GM18511 (cell line): ENCODE data around the gene IGSF21.

Experiments used
- ATAC-seq: cut with Tn5 transposase; IDR thresholded peaks from one replicate; pipeline ENCODE4 v1.9.1; 2021; ENCODE audit warnings: mild to moderate bottlenecking, moderate library complexity; ENCODE audit not compliant: unreplicated experiment

The IGSF21 gene

DNA sequence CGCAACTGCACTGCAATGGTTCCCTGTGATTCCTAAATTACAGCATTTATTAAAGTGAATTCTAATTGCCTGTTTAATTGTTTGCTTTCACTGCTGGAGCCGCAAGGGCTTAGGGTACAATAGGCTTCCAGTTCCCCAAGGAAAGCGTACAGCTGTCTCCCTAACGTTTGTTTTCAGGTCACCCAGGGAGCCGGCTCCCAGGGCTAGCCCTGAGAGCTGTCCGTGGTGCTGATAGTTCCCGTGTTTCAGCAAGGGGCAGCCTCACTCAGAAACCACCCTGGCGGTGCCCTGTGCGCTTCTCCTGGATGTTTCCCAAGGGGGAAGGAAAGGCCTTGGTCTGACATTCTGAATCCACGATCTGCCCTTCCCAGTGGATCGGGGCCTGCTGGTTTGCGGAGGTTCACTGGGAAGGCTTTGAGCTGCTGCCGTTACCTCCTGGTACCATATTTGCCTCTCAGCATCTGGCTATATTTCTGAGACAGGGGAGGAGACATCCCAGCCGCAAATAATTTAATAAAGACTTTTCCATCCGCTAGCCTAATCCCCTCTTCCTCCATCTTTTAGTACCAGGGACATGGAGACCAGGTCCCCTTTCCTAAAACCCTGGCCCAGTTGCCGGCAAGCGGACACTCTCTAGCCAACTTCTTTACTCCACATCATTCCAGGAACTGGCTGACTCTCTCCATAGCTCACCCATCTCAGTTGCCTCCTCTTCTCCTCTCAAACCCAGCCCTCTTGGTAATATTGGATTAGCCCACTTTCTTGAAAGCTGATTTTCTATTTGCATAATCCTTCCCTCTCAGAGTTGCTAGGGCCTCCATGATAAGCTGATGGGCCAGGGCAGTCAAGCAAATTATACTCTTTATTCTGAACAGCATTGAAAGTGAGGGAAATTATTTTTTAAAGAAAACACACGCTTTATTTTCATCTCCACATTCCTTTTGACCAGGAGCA is 149.0 kb downstream of the IGSF21 start:
- ATAC-seq = no peak

DNA sequence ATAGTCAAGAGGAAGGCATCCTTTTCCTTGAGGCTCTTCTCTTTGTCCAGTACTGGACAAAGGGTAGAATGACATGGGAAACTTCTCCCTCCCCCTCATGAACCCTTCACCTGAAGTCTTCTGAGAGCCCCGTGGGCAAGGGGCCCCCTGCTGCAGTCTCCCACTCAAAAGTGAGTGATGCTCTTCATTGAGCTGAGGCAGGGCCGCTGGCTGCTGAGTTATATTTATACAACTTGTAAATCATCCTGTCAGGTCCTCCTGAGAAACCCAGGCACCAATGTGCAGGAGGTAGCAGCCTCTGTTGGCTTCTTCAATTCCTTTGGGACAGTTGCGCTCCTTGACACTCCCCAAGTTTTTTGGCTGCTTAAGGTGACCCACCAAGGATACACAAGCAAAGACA is 150.2 kb downstream of the IGSF21 start:
- ATAC-seq = no peak

DNA sequence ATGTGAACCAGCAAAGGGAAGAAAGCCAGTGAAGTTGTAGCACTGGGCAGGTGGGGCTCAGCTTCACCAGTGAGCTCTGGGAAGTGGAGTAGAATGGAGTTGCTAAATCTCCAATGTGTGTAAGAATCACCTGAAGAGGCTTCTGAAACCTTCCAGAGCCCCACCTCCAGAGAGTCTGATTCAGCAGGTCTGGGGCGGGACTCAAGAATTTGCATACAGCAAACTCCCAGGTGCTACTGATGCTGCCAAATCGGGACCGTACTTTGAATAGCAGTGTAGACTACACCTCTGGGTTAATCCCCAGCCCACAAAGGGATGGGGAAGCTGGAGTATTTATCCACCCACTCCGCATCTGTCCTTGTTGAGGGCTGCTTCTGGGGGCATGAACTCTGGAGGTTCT is 154.3 kb downstream of the IGSF21 start:
- ATAC-seq = no peak

DNA sequence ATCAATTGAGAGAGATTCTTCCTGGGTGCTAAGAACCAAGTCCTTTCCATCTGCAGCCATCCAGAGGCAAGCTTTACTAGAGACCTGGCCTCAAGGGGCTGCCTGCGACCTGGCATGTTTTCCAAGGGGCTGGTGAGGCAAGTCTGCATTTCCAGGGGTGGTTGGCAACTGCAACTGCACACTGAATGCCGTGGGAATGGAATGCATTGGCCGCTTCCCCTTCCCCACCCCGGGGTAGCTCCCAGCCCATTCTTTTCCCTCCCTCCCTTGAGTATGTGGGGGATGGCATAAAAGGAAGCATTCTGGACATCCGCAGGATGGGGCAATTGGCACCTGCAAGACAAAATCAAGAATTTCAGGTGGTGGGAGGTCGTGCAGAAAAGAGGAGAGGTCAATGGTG is 155.1 kb downstream of the IGSF21 start:
- ATAC-seq = no peak

DNA sequence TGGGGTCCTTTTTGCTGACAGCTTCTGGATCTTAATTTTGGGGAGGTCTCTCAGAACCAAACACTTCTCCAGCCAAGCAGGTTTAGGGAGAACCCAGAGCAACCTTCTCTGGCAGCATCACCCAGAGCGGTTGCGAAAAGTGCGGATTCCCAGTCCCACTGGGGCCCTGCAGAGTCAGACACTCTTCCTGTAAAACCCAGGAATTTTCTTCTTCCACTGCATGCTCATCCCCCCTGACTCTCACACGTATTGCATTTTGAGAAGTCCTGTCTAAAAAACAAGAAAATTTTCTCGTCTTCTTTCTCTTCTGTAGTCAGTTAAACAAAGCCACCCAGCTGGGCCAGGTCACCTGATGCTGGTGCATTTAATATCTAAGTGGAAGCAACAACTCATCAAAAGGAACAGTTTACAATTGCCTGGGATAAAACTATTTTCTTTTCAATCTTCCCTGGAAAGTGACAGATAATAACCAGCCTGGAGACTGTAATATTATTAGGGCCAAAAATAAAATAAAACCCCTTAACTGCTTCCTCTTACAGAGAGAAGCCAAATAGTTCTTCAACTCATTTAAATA is 156.0 kb downstream of the IGSF21 start:
- ATAC-seq = no peak

DNA sequence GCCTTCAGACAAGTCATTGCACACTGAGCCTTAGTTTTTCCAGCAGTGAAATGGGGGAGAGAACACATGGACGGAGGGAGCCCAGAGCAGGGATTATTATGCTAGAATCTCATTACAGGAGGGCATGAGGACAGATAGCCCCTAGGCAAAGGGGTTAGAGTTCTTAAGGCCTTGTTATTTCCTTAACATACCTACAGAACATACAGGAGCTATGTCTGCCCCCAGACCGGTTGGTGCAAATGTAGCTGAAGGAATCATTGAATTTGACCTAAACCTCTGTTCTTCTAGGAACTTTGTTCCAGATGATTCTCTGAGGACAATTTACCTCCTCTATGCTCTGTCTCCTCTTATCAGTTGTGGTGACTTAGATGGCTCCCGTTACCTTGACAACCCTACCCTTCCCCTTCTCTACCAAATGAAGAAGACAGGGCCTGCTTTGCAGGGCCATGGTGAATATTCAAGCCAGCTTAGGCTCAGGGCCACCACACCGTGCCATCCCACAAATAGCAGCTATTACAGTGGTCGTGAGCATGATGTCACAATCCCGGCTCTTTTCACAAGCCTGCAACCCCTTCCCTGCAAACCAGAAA is 156.9 kb downstream of the IGSF21 start:
- no peak for ATAC-seq

DNA sequence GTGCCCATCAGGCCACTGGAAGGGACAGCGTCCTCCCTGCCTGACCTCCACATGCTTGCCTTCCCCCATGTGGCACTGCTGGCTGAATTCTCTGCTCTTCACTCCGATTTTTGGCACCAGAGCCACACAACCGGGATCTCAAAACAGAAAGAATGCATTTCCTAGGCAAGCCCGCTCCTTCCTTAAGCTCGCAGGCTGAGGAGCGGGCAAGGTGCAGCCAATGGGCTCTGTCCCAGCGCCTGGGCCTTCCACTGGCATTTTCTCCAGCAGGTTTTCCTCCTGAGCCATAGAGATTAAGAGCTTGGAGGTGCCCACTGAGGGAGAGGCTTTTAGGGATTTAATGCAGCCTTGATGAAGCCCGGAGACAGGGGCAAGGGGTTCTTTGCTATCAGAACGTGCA is 158.0 kb downstream of the IGSF21 start:
- no peak for ATAC-seq

DNA sequence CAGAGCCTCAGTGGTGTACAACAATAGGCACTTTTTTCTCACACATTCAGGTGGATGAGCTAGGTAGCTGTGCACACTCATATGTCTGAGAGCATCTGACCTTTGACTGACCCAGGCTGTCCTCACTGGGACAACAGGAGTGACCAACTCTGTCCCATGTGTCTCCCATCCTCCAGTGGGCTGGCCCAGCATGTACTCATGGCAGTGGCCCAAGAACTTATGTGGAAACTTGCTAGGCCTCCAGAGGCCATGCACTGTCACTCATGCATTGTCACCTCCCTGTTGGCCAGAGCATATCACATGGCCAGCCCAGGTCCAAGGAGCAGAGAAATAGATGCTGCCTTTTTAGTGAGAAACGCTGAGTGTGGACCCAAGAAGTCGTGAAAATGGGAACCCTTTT is 158.8 kb downstream of the IGSF21 start:
- no peak for ATAC-seq

DNA sequence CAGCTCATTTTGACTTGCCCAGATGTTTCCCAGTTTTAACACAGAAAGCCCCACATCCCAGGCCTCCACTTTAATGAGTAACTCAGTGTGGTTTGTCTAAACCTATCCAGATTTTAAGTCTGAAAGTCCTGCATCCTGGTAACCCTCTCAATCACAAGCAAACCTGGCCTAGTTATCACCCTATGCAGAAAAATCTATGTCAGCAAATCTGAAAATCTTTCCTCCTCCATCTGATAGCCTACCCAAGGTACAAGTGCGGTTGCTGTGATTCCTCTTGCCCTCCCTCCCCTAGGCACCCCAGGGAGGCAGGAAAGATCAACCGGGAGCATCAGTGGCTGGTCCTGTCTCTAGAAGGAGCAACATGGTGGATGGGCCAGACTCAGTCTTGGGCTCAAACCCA is 163.7 kb downstream of the IGSF21 start:
- no peak for ATAC-seq

DNA sequence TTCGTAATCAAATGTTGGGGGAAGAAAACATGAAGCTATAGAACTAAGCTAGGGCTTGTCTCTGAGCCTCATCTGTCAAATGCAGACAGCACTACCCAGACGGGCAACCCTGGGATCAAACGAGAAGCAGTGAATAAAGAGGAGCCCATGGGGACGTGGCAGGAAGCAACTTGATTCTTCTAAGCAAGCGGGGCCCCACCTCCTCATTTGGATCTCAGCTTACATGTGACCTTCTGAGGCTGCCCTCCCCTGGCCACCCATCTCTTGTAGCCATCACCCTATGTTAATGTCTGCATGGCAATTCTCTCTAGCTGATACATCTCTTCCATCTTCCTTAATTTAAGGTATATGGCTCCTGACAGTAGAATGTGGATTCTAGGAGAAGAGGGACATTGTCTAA is 171.3 kb downstream of the IGSF21 start:
- no peak for ATAC-seq

DNA sequence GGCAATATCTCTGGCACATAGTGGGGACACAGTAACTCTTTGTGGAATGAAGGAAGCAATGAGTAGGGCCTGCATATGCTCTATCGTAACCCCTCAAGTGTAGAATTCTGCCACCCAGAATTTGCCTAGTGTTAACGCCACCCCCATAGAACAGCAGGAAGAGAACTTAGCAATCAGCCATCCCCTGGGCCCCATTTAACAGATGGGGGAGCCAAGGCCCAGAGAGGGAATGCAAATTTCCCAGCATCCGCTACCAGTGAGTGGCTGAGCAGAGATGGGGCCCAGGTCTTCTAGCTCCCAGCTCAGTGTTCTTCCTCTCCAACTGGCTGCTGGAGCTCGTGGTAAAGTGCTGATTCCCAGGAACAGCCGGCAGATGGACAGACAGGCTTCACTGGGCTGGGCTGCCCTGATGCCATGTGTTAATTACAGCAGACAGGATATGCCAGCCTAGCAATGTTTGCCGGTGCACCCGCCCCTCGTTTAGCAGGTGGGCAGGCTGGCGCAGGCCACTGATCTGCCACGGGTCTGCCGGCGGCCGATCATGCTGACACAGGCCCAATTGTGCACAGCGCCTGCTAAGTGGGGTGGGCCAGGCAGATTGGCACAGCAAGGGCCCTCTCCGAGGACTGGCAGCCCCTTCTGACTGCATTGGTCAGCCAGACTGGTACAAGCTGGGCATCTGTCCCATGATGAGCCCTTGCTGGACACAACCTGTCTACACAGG is 171.9 kb downstream of the IGSF21 start:
- ATAC-seq = no peak

DNA sequence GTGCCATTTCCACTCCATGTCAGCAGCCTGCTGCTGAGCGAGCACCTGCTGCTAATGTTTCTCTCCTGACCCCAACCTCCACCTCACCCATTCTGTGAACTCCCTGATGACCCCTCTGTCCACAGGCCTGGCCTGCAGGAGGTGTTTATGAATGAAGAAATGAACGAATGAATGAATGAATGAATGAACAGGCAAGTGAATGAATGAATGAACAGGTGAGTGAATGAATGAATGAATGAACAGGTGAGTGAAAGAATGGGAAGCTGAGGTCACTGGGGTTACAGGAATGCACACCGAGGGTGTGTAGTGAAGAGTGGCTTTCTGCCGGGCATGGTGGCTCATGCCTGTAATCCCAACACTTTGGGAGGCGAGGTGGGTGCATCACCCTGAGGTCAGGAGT is 173.4 kb downstream of the IGSF21 start:
- no peak for ATAC-seq

DNA sequence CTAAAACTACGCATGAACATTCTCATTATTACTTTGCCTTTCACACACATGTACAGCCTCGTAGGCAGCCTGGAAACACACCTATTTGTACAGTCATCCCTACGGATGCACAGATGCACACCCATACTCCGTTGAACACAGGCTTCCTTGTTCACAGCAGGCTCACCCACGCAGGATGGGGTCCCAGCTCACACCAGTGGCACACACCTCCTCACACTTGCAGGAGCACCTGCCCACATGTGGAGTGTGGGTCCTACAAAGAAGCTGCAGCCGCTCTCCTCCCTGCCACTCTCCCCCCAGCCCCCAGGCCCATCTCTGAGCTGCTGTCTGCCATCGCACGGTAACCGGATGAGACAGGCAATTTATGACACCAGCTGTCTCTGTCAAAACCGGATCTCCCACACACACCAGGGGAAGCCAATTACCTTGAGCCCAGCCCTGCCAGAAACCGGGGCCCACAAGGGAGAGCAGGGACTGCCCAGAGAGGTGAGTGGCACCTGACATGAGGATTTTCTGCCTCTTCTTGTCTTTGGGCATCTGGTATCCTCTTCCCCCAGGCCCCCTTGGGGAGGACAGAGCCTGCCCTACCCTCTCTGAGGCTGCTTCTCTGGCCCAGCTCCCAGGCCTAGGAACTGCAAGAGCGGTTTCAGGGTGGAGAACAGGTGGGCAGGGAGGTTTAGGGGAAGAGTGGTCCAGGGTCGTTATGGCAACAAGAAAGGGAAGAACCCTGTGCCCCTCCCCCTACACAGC is 175.4 kb downstream of the IGSF21 start:
- no peak for ATAC-seq

DNA sequence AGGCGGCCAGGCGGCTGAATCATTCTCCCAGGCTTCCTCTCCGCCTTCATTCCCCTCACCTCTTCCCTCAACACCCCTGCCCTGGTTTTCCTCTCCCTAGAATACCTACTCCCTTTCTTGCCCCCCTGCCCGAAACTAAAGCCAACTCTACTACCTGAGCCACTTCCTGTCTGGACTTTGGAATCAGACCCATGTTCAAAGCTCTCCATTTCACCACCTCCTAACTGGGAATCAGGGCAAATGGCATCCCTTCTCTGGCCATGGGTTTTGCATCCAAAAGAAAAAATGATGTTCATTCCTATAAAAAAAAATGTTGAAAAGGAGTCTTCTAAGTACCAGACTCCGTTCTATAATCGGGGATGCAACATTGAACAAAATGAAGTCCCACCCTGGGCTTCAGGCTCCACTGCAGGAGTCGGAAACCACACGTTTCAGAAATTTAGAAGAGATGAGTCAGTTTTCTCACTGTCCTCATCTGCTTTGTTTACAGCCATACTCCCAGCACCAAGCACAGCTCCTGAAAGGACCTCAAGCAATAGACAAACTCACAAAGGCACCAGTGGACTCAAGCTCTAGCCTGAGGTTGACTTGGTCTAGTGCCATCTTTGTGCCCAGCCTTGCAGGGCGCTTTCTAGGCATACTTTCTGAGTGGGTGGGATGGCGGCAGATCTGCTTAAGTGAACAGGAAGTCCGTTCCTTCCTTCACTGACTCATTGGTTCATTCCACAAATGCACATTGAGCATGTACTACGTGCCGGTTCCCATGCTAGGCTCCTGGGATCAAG is 176.2 kb downstream of the IGSF21 start:
- no peak for ATAC-seq

DNA sequence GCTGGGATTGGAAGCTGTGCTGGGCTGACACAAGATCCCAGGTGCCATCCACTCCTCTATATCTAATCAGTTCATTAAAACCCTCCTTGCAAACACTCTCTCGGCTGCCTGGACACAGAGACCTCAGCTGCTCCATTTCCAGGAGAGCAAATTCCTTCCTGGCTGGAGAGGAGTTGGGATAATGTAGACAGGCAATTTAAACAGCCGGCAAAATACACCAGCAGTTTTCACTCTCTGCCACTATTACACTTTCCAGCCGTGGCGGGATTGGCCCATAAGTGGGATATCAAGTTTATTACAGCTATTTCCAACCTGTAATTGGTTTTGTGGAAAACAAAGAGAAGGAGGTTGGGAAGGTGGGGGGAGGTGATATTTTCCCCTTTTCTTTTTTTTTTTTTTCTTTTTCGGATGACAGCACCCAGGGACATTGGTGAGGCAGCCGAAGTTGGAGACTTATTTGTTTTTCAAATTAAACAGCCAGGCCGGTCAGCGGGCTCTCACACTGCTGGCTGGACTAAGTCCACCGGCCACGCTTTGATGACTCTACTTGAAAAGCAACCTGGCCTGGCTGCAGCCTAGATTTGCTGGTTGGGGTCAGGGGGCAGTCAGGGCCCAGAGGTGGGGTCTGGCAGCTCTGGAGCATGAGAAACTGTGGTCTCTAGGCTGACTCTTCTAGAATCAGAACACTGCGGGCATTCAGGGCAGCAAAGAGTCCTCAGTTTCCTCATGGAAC is 177.4 kb downstream of the IGSF21 start:
- ATAC-seq = no peak

DNA sequence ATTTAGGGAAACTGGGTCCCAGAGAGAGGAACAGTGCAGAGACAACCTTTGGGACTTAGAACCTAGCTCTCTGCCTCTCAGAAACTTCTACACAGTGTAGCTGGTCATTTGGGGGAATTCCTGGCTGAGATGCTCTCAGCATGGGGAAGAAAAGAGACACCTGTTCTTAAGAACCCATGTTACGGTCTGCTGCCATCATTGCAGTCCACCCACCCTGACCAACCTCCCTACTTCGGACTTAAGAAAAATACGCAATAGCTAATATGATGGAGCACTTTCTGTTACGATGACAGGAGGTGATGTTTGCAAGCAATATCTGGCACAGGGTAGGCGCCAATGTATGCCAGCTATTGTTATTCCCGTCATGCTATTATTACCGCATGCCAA is 177.9 kb downstream of the IGSF21 start:
- ATAC-seq = no peak

DNA sequence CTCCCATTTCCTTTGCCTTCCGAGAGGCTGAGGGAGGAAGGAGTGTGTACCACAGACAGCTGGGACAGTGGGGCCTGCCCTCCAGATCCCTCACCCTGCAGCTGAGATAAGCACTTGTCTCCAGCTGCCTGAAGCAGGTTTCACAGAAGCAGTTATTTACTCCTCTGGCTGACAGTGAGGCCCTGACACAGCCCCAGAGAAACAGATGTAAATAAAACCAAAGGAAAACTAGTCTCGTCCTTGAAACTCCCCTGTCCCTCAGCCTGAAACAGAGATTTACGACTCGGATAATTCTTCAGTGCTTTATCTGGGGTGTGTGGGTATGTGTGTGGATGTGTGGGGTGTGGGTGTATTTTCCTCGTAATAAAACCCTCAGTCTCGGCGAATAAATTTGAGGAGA is 181.1 kb downstream of the IGSF21 start:
- ATAC-seq = no peak

DNA sequence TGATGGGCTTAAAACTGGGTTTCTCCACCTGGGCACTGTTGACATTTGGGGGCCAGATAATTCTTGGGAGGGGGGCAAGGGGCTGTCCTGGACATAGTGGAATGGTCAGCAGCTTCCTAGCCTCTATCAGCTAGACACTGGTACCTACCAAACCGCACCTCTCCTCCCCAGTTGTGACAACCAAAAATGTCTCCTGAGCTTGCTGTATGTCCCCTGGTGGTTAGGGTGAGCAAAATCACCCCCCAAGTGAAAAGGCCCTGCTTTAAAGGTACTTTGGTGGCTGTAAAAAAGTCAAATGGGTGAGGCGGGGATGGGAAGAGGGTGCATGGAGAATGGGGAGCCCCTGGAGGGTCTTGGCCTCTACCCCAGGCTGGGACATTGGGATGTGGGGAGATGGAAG is 182.0 kb downstream of the IGSF21 start:
- no peak for ATAC-seq

DNA sequence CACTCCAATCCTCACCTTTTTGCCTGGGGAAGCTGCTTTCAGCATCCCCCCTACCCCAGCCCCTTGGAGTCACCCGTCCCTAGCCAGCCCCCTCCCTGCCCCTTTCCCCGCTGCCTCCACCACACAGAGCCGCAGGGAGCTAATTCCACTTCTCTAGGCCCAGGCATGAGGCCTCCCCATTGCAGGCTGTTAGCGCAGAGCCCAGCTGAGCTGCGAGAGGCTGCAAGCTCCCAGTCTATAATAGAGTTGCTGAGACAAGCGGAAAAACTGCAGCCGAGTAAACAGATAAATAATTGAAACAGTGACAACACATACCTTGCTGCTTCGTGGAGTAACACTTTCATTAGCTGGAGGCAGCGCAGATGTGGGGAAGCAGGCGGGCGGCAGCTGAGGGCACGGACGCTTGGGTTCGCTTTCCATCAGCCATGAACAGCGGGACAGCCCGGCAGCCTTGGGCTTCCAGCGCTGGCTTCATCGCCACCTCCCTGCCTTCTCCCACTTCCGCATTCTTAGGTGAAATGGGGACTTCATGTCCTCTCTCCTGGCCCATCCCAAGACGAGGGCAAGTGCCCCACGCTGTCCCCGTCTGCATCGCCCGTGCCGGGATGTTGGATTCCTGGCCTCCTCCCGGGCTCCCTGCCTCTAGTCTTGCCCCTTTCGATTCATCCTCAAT is 183.3 kb downstream of the IGSF21 start:
- ATAC-seq = no peak
